HG03159 (cell line): ENCODE measurements around the gene LTBP4.
"Not testable (repeated sequence)": the region's sequence is repeated elsewhere in the genome, so short reads cannot be mapped to it uniquely, and the experiment has no call there.

ENCODE experiments used
- ATAC-seq: cut with Tn5 transposase; IDR thresholded peaks from one replicate; pipeline ENCODE4 v1.9.1; 2021; ENCODE audit warnings: mild to moderate bottlenecking, moderate library complexity; ENCODE audit not compliant: unreplicated experiment

Gene LTBP4, protein sequence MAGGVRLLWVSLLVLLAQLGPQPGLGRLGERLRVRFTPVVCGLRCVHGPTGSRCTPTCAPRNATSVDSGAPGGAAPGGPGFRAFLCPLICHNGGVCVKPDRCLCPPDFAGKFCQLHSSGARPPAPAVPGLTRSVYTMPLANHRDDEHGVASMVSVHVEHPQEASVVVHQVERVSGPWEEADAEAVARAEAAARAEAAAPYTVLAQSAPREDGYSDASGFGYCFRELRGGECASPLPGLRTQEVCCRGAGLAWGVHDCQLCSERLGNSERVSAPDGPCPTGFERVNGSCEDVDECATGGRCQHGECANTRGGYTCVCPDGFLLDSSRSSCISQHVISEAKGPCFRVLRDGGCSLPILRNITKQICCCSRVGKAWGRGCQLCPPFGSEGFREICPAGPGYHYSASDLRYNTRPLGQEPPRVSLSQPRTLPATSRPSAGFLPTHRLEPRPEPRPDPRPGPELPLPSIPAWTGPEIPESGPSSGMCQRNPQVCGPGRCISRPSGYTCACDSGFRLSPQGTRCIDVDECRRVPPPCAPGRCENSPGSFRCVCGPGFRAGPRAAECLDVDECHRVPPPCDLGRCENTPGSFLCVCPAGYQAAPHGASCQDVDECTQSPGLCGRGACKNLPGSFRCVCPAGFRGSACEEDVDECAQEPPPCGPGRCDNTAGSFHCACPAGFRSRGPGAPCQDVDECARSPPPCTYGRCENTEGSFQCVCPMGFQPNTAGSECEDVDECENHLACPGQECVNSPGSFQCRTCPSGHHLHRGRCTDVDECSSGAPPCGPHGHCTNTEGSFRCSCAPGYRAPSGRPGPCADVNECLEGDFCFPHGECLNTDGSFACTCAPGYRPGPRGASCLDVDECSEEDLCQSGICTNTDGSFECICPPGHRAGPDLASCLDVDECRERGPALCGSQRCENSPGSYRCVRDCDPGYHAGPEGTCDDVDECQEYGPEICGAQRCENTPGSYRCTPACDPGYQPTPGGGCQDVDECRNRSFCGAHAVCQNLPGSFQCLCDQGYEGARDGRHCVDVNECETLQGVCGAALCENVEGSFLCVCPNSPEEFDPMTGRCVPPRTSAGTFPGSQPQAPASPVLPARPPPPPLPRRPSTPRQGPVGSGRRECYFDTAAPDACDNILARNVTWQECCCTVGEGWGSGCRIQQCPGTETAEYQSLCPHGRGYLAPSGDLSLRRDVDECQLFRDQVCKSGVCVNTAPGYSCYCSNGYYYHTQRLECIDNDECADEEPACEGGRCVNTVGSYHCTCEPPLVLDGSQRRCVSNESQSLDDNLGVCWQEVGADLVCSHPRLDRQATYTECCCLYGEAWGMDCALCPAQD (N-terminal part only)

DNA sequence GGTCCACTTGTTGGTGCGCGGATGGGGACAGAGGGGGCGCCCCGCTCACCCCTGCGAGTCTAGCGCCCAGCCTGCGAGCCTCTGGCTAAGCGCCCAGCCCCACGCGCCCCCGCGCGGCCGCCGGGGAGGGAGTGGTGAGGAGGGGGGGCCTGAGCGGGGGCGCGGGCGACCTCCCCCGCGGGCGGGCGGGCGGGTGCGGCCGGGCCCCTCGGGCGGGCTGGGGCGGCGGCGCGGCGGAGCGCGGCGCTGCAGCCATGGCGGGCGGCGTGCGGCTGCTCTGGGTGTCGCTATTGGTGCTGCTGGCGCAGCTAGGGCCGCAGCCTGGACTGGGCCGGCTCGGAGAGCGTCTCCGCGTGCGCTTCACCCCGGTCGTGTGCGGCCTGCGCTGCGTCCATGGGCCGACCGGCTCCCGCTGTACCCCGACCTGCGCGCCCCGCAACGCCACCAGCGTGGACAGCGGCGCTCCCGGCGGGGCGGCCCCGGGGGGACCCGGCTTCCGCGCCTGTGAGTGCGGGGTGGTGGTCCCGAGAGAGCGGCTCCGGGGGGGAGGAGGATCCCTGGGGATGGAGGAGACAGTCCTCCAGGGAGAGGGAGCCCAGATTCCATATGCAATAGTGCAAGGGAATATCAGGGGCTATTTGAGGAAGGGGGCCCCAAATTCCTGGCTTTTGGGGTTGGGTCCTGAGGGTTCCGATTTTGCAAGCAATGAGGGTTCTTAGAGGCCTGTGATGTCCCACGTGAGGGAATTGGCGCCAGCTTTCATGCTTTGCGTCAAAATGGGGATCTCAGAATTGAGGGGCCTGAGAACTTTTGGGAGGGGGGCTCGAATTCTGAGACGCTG is at the start of gene LTBP4:
LTBP4 (plus strand) TSS at position 236 of the 841 bp plus-strand sequence; CDS start at position 255, 19 bp downstream.
- no peak for ATAC-seq

DNA sequence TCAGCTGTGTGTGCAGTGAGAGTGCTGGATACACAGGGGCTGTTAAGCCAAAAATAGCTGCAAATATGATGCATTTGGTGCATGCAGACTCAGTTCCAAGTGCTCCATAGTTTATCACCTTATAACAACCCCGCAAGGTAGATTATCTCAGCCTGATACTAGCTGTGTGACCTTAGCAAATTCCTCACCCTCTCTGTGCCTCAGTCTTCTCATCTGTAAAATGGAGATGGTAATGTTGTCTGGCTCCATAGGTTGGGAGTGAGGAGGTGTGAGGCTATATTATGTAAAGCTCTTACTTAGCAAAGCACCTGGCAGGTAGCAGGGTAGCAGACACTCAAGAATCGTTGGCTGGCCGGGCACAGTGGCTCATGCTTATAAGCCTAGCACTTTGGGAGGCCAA is 48.3 kb upstream of the LTBP4 start:
- no peak for ATAC-seq

DNA sequence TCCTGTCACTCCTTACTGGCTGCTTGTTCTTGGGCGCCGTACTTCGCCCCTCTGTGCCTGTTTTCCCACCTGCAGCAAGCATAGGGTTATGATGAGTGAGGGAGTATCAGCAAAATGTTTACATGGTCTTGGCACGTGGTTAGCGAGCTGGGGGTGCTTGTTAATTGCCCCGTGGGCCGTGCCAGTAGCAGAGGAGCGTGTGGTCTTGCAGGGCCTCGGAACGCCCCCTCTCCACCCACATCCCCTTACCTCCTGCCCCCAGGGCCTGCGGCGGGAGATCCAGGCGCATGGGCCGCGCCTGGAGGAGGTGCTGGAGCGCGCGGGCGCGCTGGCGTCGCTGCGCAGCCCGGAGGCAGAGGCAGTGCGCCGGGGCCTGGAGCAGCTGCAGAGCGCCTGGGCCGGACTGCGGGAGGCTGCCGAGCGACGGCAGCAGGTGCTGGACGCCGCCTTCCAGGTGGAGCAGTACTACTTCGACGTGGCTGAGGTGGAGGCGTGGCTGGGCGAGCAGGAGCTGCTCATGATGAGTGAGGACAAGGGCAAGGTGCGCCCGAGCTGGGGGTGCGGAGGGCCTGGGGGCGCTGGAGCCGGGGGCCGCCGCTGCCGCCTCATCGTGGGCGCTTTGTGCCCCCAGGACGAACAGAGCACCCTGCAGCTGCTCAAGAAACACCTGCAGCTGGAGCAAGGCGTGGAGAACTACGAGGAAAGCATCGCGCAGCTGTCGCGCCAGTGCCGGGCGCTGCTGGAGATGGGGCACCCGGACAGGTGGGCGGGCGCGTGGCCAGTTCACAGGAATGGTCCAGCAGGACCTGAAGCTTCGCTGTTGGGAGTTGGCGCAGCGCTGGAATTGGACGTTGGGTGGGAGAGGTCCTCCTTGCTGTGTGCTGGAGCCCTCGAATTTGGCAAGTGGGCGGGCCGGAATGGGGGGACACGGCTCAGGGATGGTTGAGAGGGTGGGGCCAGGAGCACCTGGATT is 47.0 kb upstream of the LTBP4 start:
- ATAC-seq: no peak

DNA sequence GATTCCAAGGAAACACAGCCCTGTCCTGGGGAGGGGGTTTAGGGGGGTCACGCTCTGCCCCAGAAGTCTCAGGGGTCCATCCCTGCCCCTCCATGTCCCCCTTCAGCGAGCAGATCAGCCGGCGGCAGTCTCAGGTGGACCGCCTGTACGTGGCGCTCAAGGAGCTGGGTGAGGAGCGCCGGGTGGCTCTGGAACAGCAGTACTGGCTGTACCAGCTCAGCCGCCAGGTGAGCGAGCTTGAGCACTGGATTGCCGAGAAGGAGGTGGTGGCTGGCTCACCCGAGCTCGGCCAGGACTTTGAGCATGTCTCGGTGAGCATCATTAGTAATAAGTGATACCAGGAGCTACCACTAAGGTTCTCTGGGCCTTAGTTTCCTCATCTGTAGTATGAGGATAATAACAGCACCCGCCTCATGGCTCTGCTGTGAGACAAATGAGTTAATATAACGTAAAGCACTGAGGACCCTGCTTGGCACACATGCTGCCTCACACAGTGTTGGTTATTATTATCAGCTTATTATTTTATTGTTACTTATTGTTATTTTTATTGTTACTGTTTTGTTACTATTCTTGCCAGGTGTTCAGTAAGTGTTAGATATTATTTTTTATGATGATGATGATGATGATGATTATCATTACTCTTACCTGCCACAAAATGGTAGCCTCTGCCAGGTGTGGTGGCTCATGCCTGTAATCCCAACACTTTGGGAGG is 45.0 kb upstream of the LTBP4 start:
- no peak for ATAC-seq

DNA sequence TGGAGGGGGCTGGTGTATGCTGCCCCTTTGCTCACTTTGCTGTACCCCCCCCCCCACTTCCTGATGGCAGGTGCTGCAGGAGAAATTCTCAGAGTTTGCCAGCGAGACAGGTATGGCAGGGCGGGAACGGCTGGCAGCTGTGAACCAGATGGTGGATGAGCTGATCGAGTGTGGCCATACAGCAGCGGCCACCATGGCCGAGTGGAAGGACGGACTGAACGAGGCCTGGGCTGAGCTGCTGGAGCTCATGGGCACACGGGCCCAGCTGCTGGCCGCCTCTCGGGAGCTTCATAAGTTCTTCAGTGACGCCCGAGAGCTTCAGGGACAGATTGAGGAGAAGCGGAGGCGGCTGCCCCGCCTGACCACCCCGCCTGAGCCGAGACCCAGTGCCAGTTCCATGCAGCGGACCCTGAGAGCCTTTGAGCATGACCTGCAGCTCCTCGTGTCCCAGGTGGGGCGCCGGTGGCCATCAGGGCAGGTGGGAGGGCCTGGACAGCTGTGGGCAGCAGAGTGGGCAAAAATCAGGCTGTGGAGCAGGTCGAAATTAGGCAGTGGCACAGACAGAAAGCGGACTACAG is 44.1 kb upstream of the LTBP4 start:
- ATAC-seq: no peak

DNA sequence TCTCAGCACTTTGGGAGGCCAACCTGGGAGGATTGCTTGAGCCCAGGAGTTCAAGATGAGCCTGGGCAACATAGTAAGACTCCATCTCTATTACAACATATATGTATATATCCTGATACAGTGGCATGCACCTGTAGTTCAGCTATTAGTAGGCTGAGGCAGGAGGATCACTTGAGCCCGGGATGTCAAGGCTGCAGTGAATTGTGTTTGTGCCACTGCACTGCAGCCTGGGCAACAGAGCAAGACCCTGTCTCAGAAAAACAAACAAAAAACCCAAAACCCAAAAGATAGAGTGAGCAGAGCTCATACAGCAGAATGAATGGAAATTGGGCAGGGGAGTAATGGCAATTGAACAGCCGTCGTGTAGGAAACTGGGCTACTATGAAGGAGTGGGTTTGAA is 41.8 kb upstream of the LTBP4 start:
- no peak for ATAC-seq

DNA sequence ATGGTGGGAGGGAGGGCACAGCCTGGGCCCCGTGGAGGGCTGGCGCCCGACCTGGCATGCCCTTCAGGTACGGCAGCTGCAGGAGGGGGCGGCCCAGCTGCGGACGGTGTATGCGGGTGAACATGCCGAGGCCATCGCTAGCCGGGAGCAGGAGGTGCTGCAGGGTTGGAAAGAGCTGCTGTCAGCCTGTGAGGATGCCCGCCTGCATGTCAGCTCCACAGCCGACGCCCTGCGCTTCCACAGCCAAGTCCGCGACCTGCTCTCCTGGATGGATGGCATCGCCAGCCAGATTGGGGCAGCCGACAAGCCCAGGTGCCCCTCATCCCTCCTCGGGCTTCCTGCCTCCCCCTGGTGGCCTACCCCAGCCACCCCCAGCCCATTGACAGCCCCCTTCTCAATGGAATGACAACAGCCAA is 41.1 kb upstream of the LTBP4 start:
- no peak for ATAC-seq

DNA sequence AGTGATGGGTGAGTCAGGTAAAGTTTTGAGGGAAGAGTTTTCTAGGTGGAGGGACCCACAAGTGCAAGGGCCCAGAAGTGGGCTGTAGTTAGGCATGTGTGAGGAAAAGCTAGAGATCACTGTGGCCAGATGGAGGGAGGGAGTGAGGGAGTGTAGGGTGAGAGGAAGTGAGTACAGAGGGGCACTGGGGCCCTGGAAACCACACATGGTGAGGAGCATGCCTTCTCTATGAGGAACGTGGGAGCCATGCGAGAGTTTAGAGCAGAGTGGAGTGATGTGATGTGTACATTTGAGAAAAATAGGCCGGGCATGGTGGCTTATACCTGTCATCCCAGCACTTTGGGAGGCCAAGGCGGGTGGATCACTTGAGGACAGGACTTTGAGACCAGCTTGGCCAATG is 39.2 kb upstream of the LTBP4 start:
- ATAC-seq: no peak

DNA sequence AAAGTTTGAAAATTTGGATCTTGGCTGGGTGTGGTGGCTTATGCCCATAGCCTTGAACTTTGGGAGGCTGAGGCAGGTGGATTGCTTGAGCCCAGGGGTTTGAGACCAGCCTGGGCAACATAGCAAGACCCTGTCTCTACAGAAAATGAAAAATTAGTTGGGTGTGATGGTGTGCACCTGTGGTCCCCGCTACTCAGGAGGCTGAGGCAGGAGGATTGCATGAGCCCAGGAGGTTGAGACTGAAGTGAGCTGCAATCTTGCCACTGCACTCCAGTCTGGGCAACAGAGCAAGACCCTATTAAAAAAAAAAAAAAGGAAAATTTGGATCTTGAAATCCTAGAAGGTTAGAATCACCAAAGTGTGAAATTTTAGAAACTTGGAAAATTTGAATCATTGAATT is 36.6 kb upstream of the LTBP4 start:
- ATAC-seq: not testable (repeated sequence)

DNA sequence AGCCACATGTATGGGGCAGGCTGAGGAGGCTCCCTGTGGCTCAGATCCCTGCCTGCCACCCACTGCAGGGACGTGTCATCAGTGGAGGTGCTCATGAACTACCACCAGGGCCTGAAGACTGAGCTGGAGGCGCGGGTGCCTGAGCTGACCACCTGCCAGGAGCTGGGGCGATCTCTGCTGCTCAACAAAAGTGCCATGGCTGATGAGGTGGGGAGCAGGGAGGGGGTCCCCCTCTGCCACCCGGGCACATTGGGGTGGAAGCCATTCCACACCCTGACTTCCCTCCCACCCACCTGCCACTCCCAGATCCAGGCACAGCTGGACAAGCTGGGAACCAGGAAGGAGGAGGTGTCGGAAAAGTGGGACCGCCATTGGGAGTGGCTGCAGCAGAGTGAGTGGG is 35.8 kb upstream of the LTBP4 start:
- no peak for ATAC-seq

DNA sequence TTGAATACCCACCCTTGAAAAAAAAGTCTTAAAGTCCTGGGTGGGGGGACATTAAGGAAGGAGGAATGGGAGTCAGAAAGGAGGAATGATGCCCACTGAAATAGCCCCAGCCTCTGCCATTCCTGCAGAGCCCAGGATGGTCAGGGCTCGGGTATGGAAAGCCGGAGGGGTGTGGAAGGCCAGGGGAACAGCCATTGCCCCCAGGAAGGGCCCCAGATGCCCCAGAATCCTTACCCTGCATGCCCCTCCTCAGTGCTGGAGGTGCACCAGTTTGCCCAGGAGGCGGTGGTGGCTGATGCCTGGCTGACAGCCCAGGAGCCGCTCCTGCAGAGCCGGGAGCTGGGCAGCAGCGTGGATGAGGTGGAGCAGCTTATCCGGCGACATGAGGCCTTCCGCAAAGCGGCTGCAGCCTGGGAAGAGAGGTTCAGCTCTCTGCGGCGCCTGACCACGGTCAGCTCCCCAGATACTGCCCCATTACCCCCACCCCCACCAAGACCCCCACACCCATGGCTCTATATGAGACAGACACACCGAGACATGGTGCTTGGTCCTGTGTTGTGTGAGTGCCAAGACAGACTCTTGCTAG is 35.2 kb upstream of the LTBP4 start:
- no peak for ATAC-seq

DNA sequence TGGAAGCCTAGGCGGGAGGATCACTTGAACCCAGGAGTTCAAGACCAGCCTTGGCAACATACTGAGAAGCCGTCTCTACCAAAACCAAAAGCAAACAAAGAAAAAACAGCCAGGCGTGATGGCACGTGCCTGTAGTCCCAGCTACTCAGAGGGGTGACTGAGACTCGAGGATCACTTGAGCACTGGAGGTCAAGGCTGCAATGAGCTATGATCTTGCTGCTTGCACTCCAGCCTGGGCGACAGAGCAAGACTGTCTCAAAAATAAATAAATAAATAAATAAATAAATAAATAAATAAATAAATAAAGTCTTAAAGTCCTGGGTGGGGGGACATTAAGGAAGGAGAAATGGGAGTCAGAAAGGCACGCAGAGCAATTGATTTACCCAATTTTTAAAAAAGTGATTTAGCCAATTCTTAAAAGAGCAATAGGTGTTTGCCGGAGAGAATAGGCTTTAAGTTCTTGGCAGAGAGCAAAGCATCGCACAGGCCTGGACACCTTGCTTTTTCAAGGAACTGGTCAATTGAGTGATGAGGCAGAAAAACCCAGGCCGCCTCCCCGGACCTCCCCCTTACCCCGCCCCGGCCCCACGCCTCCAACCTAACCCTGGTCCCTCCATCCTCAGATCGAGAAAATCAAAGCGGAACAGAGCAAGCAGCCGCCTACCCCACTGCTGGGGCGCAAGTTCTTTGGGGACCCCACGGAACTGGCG is 34.0 kb upstream of the LTBP4 start:
- ATAC-seq: no peak

DNA sequence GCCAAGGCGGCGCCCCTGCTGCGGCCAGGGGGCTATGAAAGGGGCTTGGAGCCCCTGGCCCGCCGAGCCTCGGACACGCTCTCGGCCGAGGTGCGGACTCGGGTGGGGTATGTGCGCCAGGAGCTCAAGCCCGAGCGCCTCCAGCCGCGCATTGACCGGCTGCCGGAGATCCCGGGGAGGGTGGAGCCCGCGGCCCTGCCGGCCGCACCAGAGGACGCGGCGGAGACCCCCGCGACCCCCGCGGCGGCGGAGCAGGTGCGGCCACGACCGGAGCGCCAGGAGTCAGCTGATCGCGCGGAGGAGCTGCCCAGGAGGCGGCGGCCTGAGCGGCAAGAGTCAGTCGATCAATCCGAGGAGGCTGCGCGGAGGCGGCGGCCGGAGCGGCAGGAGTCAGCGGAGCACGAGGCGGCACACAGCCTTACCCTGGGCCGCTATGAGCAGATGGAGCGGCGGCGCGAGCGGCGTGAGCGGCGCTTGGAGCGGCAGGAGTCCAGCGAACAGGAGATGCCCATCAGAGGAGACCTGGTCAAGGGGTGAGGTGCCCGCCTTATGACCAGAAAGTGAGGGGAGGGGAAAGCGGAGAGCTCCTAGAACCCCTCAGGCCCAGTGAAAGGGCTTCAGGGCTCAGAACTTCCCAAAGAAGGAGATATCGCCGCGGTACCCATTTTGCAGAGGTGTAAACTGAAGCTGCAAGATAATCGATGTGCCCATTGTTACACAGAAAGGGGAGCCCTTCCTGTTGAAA is 33.2 kb upstream of the LTBP4 start:
- no peak for ATAC-seq

DNA sequence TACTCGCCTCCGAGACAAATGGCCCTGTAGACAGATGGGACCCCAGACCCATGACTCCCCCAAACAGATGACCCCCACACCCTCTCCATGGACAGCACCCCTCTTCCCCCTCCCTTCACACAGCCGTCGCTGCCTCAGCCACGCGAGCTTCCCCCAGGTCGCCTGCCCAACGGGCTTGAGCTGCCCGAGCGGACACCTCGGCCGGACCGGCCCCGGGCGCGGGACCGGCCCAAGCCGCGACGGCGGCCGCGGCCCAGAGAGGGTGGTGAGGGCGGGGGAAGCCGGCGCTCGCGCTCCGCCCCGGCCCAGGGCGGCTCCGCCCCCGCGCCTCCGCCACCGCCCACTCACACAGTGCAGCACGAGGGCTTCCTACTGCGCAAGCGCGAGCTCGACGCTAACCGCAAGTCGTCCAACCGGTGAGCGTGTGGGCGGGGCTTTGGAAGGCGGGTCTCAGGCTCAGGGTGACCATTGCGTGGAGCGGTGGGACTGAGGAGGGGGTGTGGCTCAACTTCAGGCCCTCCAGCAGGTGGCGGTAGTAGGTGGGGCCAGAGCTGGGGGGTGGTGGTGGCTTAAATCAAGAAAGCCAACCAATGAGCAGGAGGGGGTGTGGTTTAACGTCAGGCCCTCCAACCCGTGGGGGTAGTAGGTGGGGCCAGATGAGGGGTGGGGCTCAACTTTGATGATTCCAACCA is 30.7 kb upstream of the LTBP4 start:
- ATAC-seq: peak; percentile 86

DNA sequence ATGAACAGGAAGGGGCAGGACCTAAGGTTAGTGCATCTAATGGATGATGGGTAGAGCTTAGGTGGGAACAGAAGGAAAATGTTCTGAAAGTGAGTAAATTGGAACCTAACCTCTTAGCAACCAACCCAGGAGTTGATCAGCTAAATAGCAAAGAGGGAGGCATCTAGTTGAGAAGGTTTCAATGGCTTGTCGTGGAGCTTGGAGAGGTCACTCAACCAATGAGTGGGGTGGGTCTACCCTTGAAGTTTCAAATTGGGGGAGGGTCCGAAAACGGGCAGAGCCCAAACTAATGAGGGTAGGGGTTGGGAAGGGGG is 30.2 kb upstream of the LTBP4 start:
- ATAC-seq: no peak
